ENCODE data around the gene NPB.

The NPB gene

DNA sequence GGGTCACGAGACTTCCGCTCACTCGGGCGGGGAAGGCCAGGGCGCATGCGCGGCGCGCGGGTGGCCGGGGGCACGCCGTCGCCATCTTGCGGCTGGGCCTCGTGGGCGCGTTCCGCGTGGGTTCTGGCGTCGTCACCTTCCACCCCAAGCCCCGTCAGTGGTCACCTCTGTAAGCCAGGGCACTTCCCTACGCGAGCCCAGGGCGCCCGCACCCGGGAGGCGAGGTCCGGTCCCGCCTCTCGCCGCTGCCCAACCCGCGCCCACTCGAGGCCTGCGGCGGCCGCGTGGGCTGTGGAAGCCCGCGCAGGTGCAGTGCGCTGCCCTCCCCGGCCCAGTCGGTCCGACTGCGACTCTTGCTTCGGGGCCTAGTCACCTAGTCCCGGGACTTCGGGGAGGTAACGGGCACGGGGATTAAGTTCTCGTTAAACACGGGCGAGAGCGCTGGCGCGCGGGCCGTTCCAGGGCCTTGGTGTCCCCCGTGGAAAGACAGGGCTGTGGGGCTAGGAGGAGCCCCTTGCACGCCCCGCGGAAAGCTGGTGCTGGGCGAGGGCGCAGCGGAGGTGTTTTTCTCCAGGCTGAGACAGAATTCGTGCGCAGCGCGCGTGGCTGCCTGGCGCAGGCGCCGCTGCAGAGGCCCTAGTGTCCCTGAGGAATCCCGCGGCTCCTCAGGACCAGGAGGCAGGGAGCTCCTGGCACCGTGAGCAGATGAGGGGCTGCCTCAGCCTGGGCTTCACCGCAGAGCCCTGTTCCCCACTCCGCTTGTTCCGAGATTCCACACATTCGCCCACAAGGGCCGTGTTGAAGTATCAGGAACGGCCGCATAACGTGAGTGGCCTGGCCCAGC is 30.4 kb upstream of the NPB start:
- TF ChIP-seq, protein P1, sequence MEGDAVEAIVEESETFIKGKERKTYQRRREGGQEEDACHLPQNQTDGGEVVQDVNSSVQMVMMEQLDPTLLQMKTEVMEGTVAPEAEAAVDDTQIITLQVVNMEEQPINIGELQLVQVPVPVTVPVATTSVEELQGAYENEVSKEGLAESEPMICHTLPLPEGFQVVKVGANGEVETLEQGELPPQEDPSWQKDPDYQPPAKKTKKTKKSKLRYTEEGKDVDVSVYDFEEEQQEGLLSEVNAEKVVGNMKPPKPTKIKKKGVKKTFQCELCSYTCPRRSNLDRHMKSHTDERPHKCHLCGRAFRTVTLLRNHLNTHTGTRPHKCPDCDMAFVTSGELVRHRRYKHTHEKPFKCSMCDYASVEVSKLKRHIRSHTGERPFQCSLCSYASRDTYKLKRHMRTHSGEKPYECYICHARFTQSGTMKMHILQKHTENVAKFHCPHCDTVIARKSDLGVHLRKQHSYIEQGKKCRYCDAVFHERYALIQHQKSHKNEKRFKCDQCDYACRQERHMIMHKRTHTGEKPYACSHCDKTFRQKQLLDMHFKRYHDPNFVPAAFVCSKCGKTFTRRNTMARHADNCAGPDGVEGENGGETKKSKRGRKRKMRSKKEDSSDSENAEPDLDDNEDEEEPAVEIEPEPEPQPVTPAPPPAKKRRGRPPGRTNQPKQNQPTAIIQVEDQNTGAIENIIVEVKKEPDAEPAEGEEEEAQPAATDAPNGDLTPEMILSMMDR (IDR thresholded peaks at IDR 0.05; ENCODE audit: insufficient read depth, low read depth, low read length, missing control alignments), result no peak
- DNase-seq (ENCODE audit: low read depth), result peak; percentile 88
- H3K4me3 ChIP-seq (ENCODE audit: low read length), result peak overlapping the region; percentile 68

DNA sequence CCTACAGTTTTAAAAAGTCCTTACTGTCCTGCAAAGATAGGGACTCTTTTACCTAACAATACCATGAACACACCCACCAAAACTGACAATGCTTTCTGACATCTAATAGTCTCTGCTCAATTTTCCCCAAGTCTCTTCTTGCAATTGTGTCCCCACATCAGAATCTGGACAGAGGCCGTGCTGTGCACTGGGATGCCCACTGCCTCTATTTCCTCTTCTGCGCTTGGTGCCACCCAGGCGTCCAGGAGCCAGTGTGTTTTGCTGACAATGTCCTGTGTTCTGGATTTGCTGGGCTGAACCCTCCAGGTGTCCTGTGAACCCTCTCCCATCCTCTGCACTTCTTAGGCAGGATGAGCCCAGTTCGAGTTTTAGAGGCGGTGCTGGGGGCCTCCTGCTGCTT is 24.5 kb upstream of the NPB start:
- no peak overlapping the region for H3K4me3 ChIP-seq (ENCODE audit: low read length)
- no peak for DNase-seq (ENCODE audit: low read depth)
- TF ChIP-seq, protein P1 (IDR thresholded peaks at IDR 0.05; ENCODE audit: insufficient read depth, low read depth, low read length, missing control alignments), result no peak

DNA sequence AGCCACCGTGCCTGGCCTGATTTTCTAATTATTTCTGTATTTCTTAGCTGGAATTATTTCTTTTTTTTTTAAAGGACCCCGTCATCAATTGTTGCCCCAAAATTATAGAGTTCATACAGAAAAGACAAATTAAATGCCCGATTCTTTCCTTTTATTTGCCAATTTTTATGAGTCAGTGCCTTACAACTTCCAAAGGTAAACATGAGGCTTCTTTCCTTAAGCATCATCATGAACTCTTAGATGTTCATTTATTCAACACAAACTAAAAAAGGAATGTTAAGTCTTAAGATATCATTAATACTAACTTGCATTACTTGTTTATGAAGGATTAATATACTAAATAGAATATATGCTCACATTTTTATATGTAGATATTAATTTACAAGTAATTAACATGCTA is 23.7 kb upstream of the NPB start:
- H3K4me3 ChIP-seq (ENCODE audit: low read length), result no peak overlapping the region
- DNase-seq (ENCODE audit: low read depth), result no peak
- TF ChIP-seq, protein P1 (IDR thresholded peaks at IDR 0.05; ENCODE audit: insufficient read depth, low read depth, low read length, missing control alignments), result no peak

DNA sequence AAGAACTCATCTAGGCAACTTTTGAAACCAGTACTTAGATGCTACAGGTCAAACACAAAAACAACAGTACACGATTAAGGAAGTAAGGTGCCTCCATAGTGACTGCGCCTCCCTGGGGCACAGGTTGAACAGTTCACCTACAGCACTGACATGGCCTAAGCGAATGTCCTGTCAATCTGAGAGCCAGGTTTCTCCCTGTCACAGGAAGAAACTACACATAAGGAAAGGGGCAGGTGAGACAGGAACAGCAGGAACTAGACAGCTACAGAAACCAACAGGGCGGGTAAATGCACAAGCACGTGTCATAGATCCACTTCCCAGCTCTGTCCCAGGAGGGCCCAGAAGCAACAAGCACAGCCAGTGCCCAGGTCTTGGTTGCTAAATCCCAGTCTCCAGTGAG is 22.9 kb upstream of the NPB start:
- DNase-seq (ENCODE audit: low read depth), result peak; percentile 70
- TF ChIP-seq, protein P1 (IDR thresholded peaks at IDR 0.05; ENCODE audit: insufficient read depth, low read depth, low read length, missing control alignments), result no peak
- no peak overlapping the region for H3K4me3 ChIP-seq (ENCODE audit: low read length)

DNA sequence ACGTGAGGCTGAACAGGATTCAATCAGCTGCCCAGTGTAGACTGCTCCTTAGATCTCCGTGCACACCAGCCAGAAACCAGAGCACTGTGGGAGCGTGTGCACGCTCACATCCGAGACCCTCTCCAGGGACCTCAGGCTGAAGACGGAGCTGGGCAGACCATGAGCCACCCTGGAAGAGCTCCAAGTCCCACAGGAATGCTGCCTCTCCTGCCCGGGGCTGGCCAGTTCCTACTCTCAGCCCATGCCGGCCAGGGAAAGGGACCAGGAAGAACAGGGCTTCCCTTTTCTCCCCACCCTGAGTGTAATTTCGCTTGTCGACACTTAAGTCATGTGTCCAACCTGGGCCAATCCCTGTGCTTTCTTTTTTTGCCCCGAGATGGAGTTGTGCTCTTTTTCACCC is 17.5 kb upstream of the NPB start:
- no peak overlapping the region for H3K4me3 ChIP-seq (ENCODE audit: low read length)
- DNase-seq (ENCODE audit: low read depth), result no peak
- TF ChIP-seq, protein P1 (IDR thresholded peaks at IDR 0.05; ENCODE audit: insufficient read depth, low read depth, low read length, missing control alignments), result no peak

DNA sequence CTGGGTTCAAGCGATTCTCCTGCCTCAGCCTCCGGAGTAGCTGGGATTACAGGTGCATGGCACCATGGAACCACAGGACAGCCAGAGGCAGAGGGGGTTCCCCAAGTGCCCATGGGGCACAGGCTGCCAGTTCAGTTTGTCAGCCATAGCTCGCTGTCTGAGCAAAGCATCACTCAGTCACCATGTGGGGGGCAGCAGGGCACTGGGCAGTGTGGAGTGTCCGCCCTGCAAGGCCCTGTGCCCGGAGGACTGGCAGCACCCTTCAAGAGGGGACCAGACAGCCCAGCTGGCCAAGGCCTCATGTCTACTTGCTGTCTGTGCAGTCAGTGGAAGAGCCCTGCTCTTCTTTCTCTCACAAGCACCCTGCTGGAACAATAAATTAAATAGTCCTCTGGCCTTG is 17.1 kb upstream of the NPB start:
- no peak for DNase-seq (ENCODE audit: low read depth)
- TF ChIP-seq, protein P1 (IDR thresholded peaks at IDR 0.05; ENCODE audit: insufficient read depth, low read depth, low read length, missing control alignments), result no peak
- H3K4me3 ChIP-seq (ENCODE audit: low read length), result no peak overlapping the region

DNA sequence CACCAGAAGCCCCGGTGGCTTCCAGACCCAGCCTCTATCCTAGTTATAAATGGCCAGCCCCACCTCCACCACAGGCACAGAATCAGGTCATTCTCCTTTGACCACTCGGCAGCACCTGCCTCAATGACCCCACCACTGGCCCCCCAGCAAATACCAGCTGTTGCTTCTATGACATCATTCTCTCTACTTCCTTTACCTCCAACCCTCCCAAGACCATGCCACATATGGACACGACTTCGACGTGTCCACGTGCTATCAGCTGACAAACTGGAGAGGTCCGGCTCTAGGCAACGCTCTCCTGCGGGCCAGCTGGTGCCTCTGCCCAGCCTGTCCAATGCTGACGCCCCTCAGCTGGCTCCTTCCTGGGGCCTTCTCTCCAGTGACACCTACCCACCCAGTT is 16.6 kb upstream of the NPB start:
- TF ChIP-seq, protein P1 (IDR thresholded peaks at IDR 0.05; ENCODE audit: insufficient read depth, low read depth, low read length, missing control alignments), result no peak
- no peak for DNase-seq (ENCODE audit: low read depth)
- H3K4me3 ChIP-seq (ENCODE audit: low read length), result no peak overlapping the region
